Activated CD4-positive, alpha-beta memory T cell treated with anti-CD3 and anti-CD28 coated beads, Interleukin-2, amount 10 ng/mL, durations not matched to agents 7 days and 5 days (primary cell): Measurements from ENCODE around the gene MIPOL1. TPM values are rescaled to one million over a fixed set of nuclear protein-coding genes. Genes with fewer than 3 reads are reported as not detected.
"Not testable (repeated sequence)": the region's sequence is repeated elsewhere in the genome, so short reads cannot be mapped to it uniquely, and the experiment has no call there.

ENCODE experiments used
- CTCF ChIA-PET: fragments of 350-600 bp; sonication (Branson Sonifier 250); formaldehyde crosslinking; loops from one replicate; lab custom pipeline; 2021; ENCODE audit warnings: antibody characterized with exemption, inconsistent platforms; lab: Charles Lee
- POLR2A ChIA-PET: fragments of 350-600 bp; sonication (Branson Sonifier 250); formaldehyde crosslinking; loops from one replicate; lab custom pipeline; 2021; ENCODE audit warnings: antibody characterized with exemption; lab: Charles Lee
- DNase-seq: peaks from one replicate; pipeline ENCODE4 v3.0.0-alpha.2; 2020
- H3K27ac Mint-ChIP-seq: one replicate; pipeline ENCODE4 v1.8.0; 2021; ENCODE audit warnings: mild to moderate bottlenecking, mixed read lengths
- H3K27me3 Mint-ChIP-seq: one replicate; pipeline ENCODE4 v1.8.0; 2021; ENCODE audit warnings: mixed read lengths
- H3K36me3 Mint-ChIP-seq: one replicate; pipeline ENCODE4 v1.8.0; 2021; ENCODE audit warnings: low read depth, mixed read lengths
- H3K4me1 Mint-ChIP-seq: one replicate; pipeline ENCODE4 v1.8.0; 2021; ENCODE audit warnings: mixed read lengths
- H3K4me3 Mint-ChIP-seq: one replicate; pipeline ENCODE4 v1.8.0; 2021; ENCODE audit warnings: mild to moderate bottlenecking, mixed read lengths
- H3K9me3 Mint-ChIP-seq: one replicate; pipeline ENCODE4 v1.8.0; 2021; ENCODE audit warnings: mixed read lengths
- total RNA-seq, 2 experiments: library from RNA; stranded (reverse); gene quantifications; one replicate each; pipeline ENCODE4 v1.2.3, GENCODE V29; 2021

MIPOL1 gene
- total RNA-seq, 2 experiments from 2014 or later = 0.18 TPM; not detected in 1

- Mint-ChIP-seq H3K9me3 (peaks cover 2% of the 10 kb centered on the region), H3K27ac (no peak overlapping the region), H3K27me3 (peaks cover 18% of the 10 kb centered on the region), H3K36me3 (no peaks in the 10 kb centered on the region), H3K4me1 (peaks cover 8% of the 10 kb centered on the region), H3K4me3 (no peak overlapping the region)
- POLR2A ChIA-PET = no interaction called here
- CTCF ChIA-PET = interaction anchor here (0.5 kb wide), 1 partner anchor 11 kb away, joined by 5 read pairs; no protein-coding TSS in a partner anchor
- DNase-seq = no peak
Measured at GRCh38 chr14:37196604-37197420, 925 bp upstream of the MIPOL1 start.

- DNase-seq = no peak
- Mint-ChIP-seq H3K27me3 (peaks cover 18% of the 10 kb centered on the region), H3K4me3 (peak overlapping the region; percentile 55), H3K27ac (no peak overlapping the region), H3K36me3 (no peaks in the 10 kb centered on the region), H3K4me1 (peaks cover 8% of the 10 kb centered on the region), H3K9me3 (no peaks in the 10 kb centered on the region)
- POLR2A ChIA-PET = no interaction called here
- CTCF ChIA-PET = no interaction called here
Measured at GRCh38 chr14:37198273-37198598, 499 bp downstream of the MIPOL1 start.

GRCh38 chr14:37198907-37199306 is 1.2 kb downstream of the MIPOL1 start:
- H3K4me1 Mint-ChIP-seq = peaks cover 8% of the 10 kb centered on the region
- POLR2A ChIA-PET = no interaction called here

GRCh38 chr14:37201724-37202123 is 4.0 kb downstream of the MIPOL1 start:
- CTCF ChIA-PET = no interaction called here
- Mint-ChIP-seq H3K36me3 (no peaks in the 10 kb centered on the region), H3K27me3 (peaks cover 12% of the 10 kb centered on the region), H3K4me3 (no peak overlapping the region), H3K9me3 (no peaks in the 10 kb centered on the region), H3K4me1 (peaks cover 8% of the 10 kb centered on the region), H3K27ac (no peak overlapping the region)
- DNase-seq = no peak
- POLR2A ChIA-PET = no interaction called here

More at GRCh38 chr14:37198907-37199306, 1.2 kb downstream of the MIPOL1 start:
- DNase-seq = no peak
- Mint-ChIP-seq H3K4me3 (no peak overlapping the region), H3K9me3 (no peaks in the 10 kb centered on the region), H3K27me3 (peaks cover 18% of the 10 kb centered on the region), H3K27ac (no peak overlapping the region), H3K36me3 (no peaks in the 10 kb centered on the region)
- CTCF ChIA-PET = no interaction called here

GRCh38 chr14:37202265-37202664 is 4.5 kb downstream of the MIPOL1 start:
- ChIA-PET POLR2A (no interaction called here), CTCF (no interaction called here)
- H3K36me3 Mint-ChIP-seq = no peaks in the 10 kb centered on the region

GRCh38 chr14:37202812-37203211 is 5.1 kb downstream of the MIPOL1 start:
- DNase-seq = no peak
- Mint-ChIP-seq H3K4me3 (no peak overlapping the region), H3K4me1 (peaks cover 4% of the 10 kb centered on the region), H3K9me3 (peaks cover 2% of the 10 kb centered on the region), H3K27me3 (peaks cover 8% of the 10 kb centered on the region), H3K36me3 (no peaks in the 10 kb centered on the region), H3K27ac (no peak overlapping the region)
- ChIA-PET POLR2A (no interaction called here), CTCF (no interaction called here)

More at GRCh38 chr14:37202265-37202664, 4.5 kb downstream of the MIPOL1 start:
- no peak overlapping the region for H3K4me3 Mint-ChIP-seq
- H3K27ac Mint-ChIP-seq = no peak overlapping the region
- peaks cover 12% of the 10 kb centered on the region for H3K27me3 Mint-ChIP-seq
- H3K9me3 Mint-ChIP-seq = peaks cover 2% of the 10 kb centered on the region
- DNase-seq = no peak
- peaks cover 8% of the 10 kb centered on the region for H3K4me1 Mint-ChIP-seq

GRCh38 chr14:37203423-37203822 is 5.7 kb downstream of the MIPOL1 start:
- ChIA-PET POLR2A (no interaction called here), CTCF (interaction anchor here (0.6 kb wide), 1 partner anchor 700 kb away, joined by 3 read pairs; no protein-coding TSS in a partner anchor)
- H3K4me3 Mint-ChIP-seq = no peak overlapping the region
- no peaks in the 10 kb centered on the region for H3K36me3 Mint-ChIP-seq
- H3K9me3 Mint-ChIP-seq = peaks cover 2% of the 10 kb centered on the region
- no peak overlapping the region for H3K27ac Mint-ChIP-seq
- no peaks in the 10 kb centered on the region for H3K4me1 Mint-ChIP-seq
- H3K27me3 Mint-ChIP-seq = peaks cover 2% of the 10 kb centered on the region
- DNase-seq = no peak

- H3K27ac Mint-ChIP-seq, H3K36me3 Mint-ChIP-seq, H3K4me1 Mint-ChIP-seq, CTCF ChIA-PET, H3K27me3 Mint-ChIP-seq, DNase-seq, H3K4me3 Mint-ChIP-seq, POLR2A ChIA-PET, H3K9me3 Mint-ChIP-seq: not testable (repeated sequence)
Measured at GRCh38 chr14:37205623-37206605, 8.2 kb downstream of the MIPOL1 start.

- H3K4me3 Mint-ChIP-seq, H3K36me3 Mint-ChIP-seq, H3K27me3 Mint-ChIP-seq, POLR2A ChIA-PET, CTCF ChIA-PET, H3K4me1 Mint-ChIP-seq, DNase-seq, H3K27ac Mint-ChIP-seq: not testable (repeated sequence)
- H3K9me3 Mint-ChIP-seq = peaks cover 11% of the 10 kb centered on the region
Measured at GRCh38 chr14:37209617-37210016, 11.9 kb downstream of the MIPOL1 start.

- DNase-seq = no peak
- no peaks in the 10 kb centered on the region for H3K4me1 Mint-ChIP-seq
- no peak overlapping the region for H3K4me3 Mint-ChIP-seq
Measured at GRCh38 chr14:37210448-37210847, 12.7 kb downstream of the MIPOL1 start.

GRCh38 chr14:37213016-37213415 is 15.3 kb downstream of the MIPOL1 start:
- no peaks in the 10 kb centered on the region for H3K4me1 Mint-ChIP-seq
- ChIA-PET CTCF (no interaction called here), POLR2A (no interaction called here)
- H3K27me3 Mint-ChIP-seq = no peaks in the 10 kb centered on the region
- H3K36me3 Mint-ChIP-seq = no peaks in the 10 kb centered on the region
- no peak overlapping the region for H3K4me3 Mint-ChIP-seq
- H3K9me3 Mint-ChIP-seq = peaks cover 9% of the 10 kb centered on the region
- H3K27ac Mint-ChIP-seq = no peak overlapping the region
- no peak for DNase-seq

More at GRCh38 chr14:37210448-37210847, 12.7 kb downstream of the MIPOL1 start:
- H3K27me3 Mint-ChIP-seq = no peaks in the 10 kb centered on the region
- H3K27ac Mint-ChIP-seq = no peak overlapping the region
- POLR2A ChIA-PET = no interaction called here
- no peaks in the 10 kb centered on the region for H3K36me3 Mint-ChIP-seq
- CTCF ChIA-PET = no interaction called here
- H3K9me3 Mint-ChIP-seq = peaks cover 11% of the 10 kb centered on the region

GRCh38 chr14:37215345-37215744 is 17.6 kb downstream of the MIPOL1 start:
- Mint-ChIP-seq H3K36me3 (no peaks in the 10 kb centered on the region), H3K4me3 (no peak overlapping the region), H3K9me3 (peaks cover 8% of the 10 kb centered on the region), H3K4me1 (no peaks in the 10 kb centered on the region), H3K27me3 (no peaks in the 10 kb centered on the region), H3K27ac (no peak overlapping the region)
- ChIA-PET CTCF (no interaction called here), POLR2A (no interaction called here)
- no peak for DNase-seq

- DNase-seq = no peak
- H3K36me3 Mint-ChIP-seq = no peaks in the 10 kb centered on the region
- CTCF ChIA-PET = interaction anchor here (1.7 to 1.9 kb wide), 2 partner anchors 8 to 9 kb away, joined by 4 to 7 read pairs; no protein-coding TSS in a partner anchor
- H3K4me1 Mint-ChIP-seq = no peaks in the 10 kb centered on the region
- POLR2A ChIA-PET = no interaction called here
- peaks cover 13% of the 10 kb centered on the region for H3K9me3 Mint-ChIP-seq
- H3K4me3 Mint-ChIP-seq = no peak overlapping the region
- H3K27ac Mint-ChIP-seq = no peak overlapping the region
- no peaks in the 10 kb centered on the region for H3K27me3 Mint-ChIP-seq
Measured at GRCh38 chr14:37221073-37221472, 23.3 kb downstream of the MIPOL1 start.
